HG02678 (cell line): ENCODE results near the gene NUCB2.

Experiments used
- ATAC-seq: cut with Tn5 transposase; IDR thresholded peaks from one replicate; pipeline ENCODE4 v1.9.1; 2021; ENCODE audit warnings: mild to moderate bottlenecking, moderate library complexity; ENCODE audit not compliant: unreplicated experiment

NUCB2 gene

GRCh38 chr11:17378655-17379054 lies 102.1 kb downstream of the NUCB2 start:
- no peak for ATAC-seq

GRCh38 chr11:17379383-17380180 lies 103.0 kb downstream of the NUCB2 start:
- no peak for ATAC-seq

GRCh38 chr11:17381156-17381555 lies 104.6 kb downstream of the NUCB2 start:
- ATAC-seq, result no peak
